CD14-positive monocyte (primary cell): ENCODE measurements around the gene USP47. TPM values are rescaled to one million over a fixed set of nuclear protein-coding genes. Genes with fewer than 3 reads are reported as not detected.

Experiments used
- DNase-seq, 3 donors: peaks; one replicate each; pipeline ENCODE4 v3.0.0-alpha.2; 2011 to 2022
- H2AFZ ChIP-seq: 2 replicates; pipeline ENCODE4 v1.6.0; 2012; ENCODE audit warnings: mild to moderate bottlenecking, low read depth, low read length, inconsistent platforms; ENCODE audit not compliant: insufficient read depth, poor library complexity, severe bottlenecking
- H3K27ac ChIP-seq, 2 donors: 1 replicate in 1 of 2; 2 replicates in 1 of 2; pipeline ENCODE4 v1.5.1; 2012 to 2013; ENCODE audit warnings: low read length in 2 of 2, control low read depth in 1 of 2, inconsistent platforms in 1 of 2, low read depth in 1 of 2, mild to moderate bottlenecking in 1 of 2
- H3K27me3 ChIP-seq, 2 donors: one replicate each; pipeline versions ENCODE4 v1.6.0 to v1.6.1; 2011 to 2013; ENCODE audit warnings: low read length in 2 of 2; ENCODE audit not compliant: control insufficient read depth in 2 of 2, insufficient read depth in 2 of 2
- H3K36me3 ChIP-seq, 2 donors: replicated peaks in 1 of 2; 1 replicate in 1 of 2; 2 replicates in 1 of 2; pipeline versions ENCODE4 v1.5.1 to v1.6.1; 2012 to 2013; ENCODE audit warnings: low read length in 2 of 2, control low read depth in 1 of 2, inconsistent platforms in 1 of 2, mild to moderate bottlenecking in 1 of 2; ENCODE audit not compliant: insufficient read depth in 2 of 2, control insufficient read depth in 1 of 2
- H3K4me1 ChIP-seq, 2 donors: 1 replicate in 1 of 2; 2 replicates in 1 of 2; pipeline versions ENCODE4 v1.5.1 to v1.6.1; 2012 to 2013; ENCODE audit warnings: low read length in 2 of 2, control low read depth in 1 of 2, inconsistent platforms in 1 of 2, mild to moderate bottlenecking in 1 of 2, moderate library complexity in 1 of 2; ENCODE audit not compliant: insufficient read depth in 2 of 2, control insufficient read depth in 1 of 2
- H3K4me2 ChIP-seq: replicated peaks from 2 replicates; pipeline ENCODE3; 2012; ENCODE audit warnings: low read length, moderate library complexity, mild to moderate bottlenecking; ENCODE audit not compliant: poor library complexity, severe bottlenecking; ENCODE audit errors: extremely low read depth
- H3K4me3 ChIP-seq, 3 experiments: fragments of 200-600 bp in 1 of 3; sonication (generic) in 1 of 3; replicated peaks in 1 of 3; 1 replicate in 2 of 3; 2 replicates in 1 of 3; pipeline ENCODE4 v1.5.1; 2011 to 2013; ENCODE audit warnings: low read length in 3 of 3, mild to moderate bottlenecking in 3 of 3, control low read depth in 2 of 3, low read depth in 2 of 3, inconsistent platforms in 1 of 3, moderate library complexity in 1 of 3
- H3K79me2 ChIP-seq: 2 replicates; pipeline ENCODE4 v1.6.0; 2012; ENCODE audit warnings: mild to moderate bottlenecking, control low read depth, inconsistent platforms, low read length, moderate library complexity; ENCODE audit not compliant: insufficient read depth
- H3K9ac ChIP-seq: 2 replicates; pipeline ENCODE4 v1.6.0; 2017; ENCODE audit warnings: low read length, mild to moderate bottlenecking; ENCODE audit not compliant: insufficient read depth, poor library complexity, severe bottlenecking
- H3K9me3 ChIP-seq, 2 donors: replicated peaks in 1 of 2; 1 replicate in 1 of 2; 2 replicates in 1 of 2; pipeline versions ENCODE4 v1.5.1 to v1.6.1; 2012 to 2013; ENCODE audit warnings: low read length in 2 of 2, control low read depth in 1 of 2; ENCODE audit not compliant: control insufficient read depth in 1 of 2, insufficient read depth in 1 of 2
- H4K20me1 ChIP-seq: 2 replicates; pipeline ENCODE4 v1.6.0; 2012; ENCODE audit warnings: mild to moderate bottlenecking, low read length, control low read depth, moderate library complexity; ENCODE audit not compliant: insufficient read depth
- H3K27ac Mint-ChIP-seq, 7 donors: one replicate each; pipeline ENCODE4 v1.8.0; 2020; ENCODE audit warnings: mild to moderate bottlenecking in 7 of 7, mixed read lengths in 7 of 7, moderate library complexity in 6 of 7, inconsistent platforms in 2 of 7
- H3K27me3 Mint-ChIP-seq, 3 donors: one replicate each; pipeline ENCODE4 v1.8.0; 2021 to 2022; ENCODE audit warnings: low read depth in 3 of 3, mild to moderate bottlenecking in 3 of 3, mixed read lengths in 3 of 3, moderate library complexity in 3 of 3, inconsistent platforms in 1 of 3
- H3K36me3 Mint-ChIP-seq, 2 donors: one replicate each; pipeline ENCODE4 v1.8.0; 2020; ENCODE audit warnings: mixed read lengths in 2 of 2, inconsistent platforms in 1 of 2, mild to moderate bottlenecking in 1 of 2
- H3K4me1 Mint-ChIP-seq: one replicate; pipeline ENCODE4 v1.8.0; 2020; ENCODE audit warnings: mild to moderate bottlenecking, mixed read lengths
- H3K4me3 Mint-ChIP-seq, 2 donors: one replicate each; pipeline ENCODE4 v1.8.0; 2020; ENCODE audit warnings: mild to moderate bottlenecking in 2 of 2, mixed read lengths in 2 of 2, moderate library complexity in 1 of 2
- H3K9me3 Mint-ChIP-seq, 7 donors: one replicate each; pipeline ENCODE4 v1.8.0; 2020 to 2022; ENCODE audit warnings: mixed read lengths in 7 of 7, mild to moderate bottlenecking in 6 of 7, moderate library complexity in 6 of 7, inconsistent platforms in 2 of 7
- CTCF ChIP-seq: fragments of 200-600 bp; IDR thresholded peaks from one replicate; pipeline ENCODE4 v1.8.0; 2022; ENCODE audit warnings: antibody characterized with exemption, mild to moderate bottlenecking
- WGBS: methylation state at CpG from one replicate; pipeline ENCODE4 v1.1.5; 2013; ENCODE audit warnings: missing lambda C conversion rate; ENCODE audit not compliant: insufficient coverage; 5-methylcytosine and 5-hydroxymethylcytosine counted together
- intact Hi-C, 2 donors: fragments of 100-400 bp; cut with micrococcal nuclease; formaldehyde crosslinking; loops; one replicate each; pipeline versions ENCODE4 v1.15.0 to v1.15.1; 2023
- polyA plus RNA-seq, 3 donors: library from polyadenylated mRNA; depleted of rRNA in 1 of 3; unstranded in 2 of 3; stranded (reverse) in 1 of 3; fragments of 300-500 nt in 2 of 3; fragments of >200 nt in 1 of 3; fragmentation: Illumina TruSeq in 2 of 3; gene quantifications; 1 replicate in 2 of 3; 2 replicates in 1 of 3; pipeline ENCODE4 v1.2.3, GENCODE V29; 2012 to 2021

USP47 gene
- polyA plus RNA-seq, 3 donors, result 8.1 to 17.5 (median 10.5) TPM

- no peak for TF ChIP-seq CTCF
- Mint-ChIP-seq H3K4me1 (peaks cover 22% of the 10 kb centered on the region), H3K9me3 (peaks cover 2 to 12% (median 5%) of the 10 kb centered on the region in 7 donors), H3K27ac (no peak overlapping the region), H3K36me3 (peaks cover 4 to 5% of the 10 kb centered on the region in 2 donors), H3K27me3 (peaks cover 0 to 2% (median 0%) of the 10 kb centered on the region in 3 donors), H3K4me3 (no peak overlapping the region)
- peaks cover 99% of the 10 kb centered on the region for H3K79me2 ChIP-seq
- peaks cover 98% of the 10 kb centered on the region for H4K20me1 ChIP-seq
- no peaks in the 10 kb centered on the region for H3K36me3 ChIP-seq
- no peak for DNase-seq
- peaks cover 0 to 4% of the 10 kb centered on the region in 2 donors for H3K9me3 ChIP-seq
- H3K4me3 ChIP-seq, result no peak overlapping the region
- no peak overlapping the region for H3K27ac ChIP-seq
- no peak overlapping the region for H3K9ac ChIP-seq
- no peaks in the 10 kb centered on the region for H3K4me1 ChIP-seq
- H3K4me2 ChIP-seq, result no peak overlapping the region
- no CpG with 5 or more reads among the region's 1 CpG for WGBS
- no peak overlapping the region for H2AFZ ChIP-seq
- intact Hi-C loops, result no loop called here
- no peaks in the 10 kb centered on the region for H3K27me3 ChIP-seq
These were observed 24.4 kb downstream of the USP47 start for GRCh38 chr11:11866203-11866602.

GRCh38 chr11:11867720-11868119 is 25.9 kb downstream of the USP47 start:
- H3K4me3 ChIP-seq, result no peak overlapping the region
- Mint-ChIP-seq H3K27ac (no peak overlapping the region), H3K4me1 (peaks cover 31% of the 10 kb centered on the region), H3K27me3 (peaks cover 0 to 3% (median 0%) of the 10 kb centered on the region in 3 donors), H3K4me3 (no peak overlapping the region), H3K9me3 (peaks cover 2 to 12% (median 5%) of the 10 kb centered on the region in 7 donors), H3K36me3 (peaks cover 4 to 5% of the 10 kb centered on the region in 2 donors)
- H3K4me1 ChIP-seq, result no peaks in the 10 kb centered on the region
- DNase-seq, result no peak
- no peak overlapping the region for H2AFZ ChIP-seq
- H3K9ac ChIP-seq, result no peak overlapping the region
- TF ChIP-seq CTCF, result no peak
- H3K79me2 ChIP-seq, result peaks cover 99% of the 10 kb centered on the region
- peaks cover 0 to 4% of the 10 kb centered on the region in 2 donors for H3K9me3 ChIP-seq
- H3K27ac ChIP-seq, result no peak overlapping the region
- no CpG with 5 or more reads among the region's 1 CpG for WGBS
- peaks cover 98% of the 10 kb centered on the region for H4K20me1 ChIP-seq
- intact Hi-C loops, result no loop called here
- no peaks in the 10 kb centered on the region for H3K36me3 ChIP-seq
- no peak overlapping the region for H3K4me2 ChIP-seq
- no peaks in the 10 kb centered on the region for H3K27me3 ChIP-seq
